ENCODE measurements around the gene SEMA6D. TPM values are rescaled to one million over a fixed set of nuclear protein-coding genes. Genes with fewer than 3 reads are reported as not detected.

Gene SEMA6D
- total RNA-seq, 6 experiments from 2014 or later = 0.74 to 4.4 (median 1.7) TPM

- H3K4me1 ChIP-seq = no peaks in the 10 kb centered on the region
Measured at GRCh38 chr15:47727676-47728075, 10.4 kb downstream of the SEMA6D start.

GRCh38 chr15:47728426-47728825 lies 11.1 kb downstream of the SEMA6D start:
- H3K9me3 ChIP-seq = no peaks in the 10 kb centered on the region
- no peaks in the 10 kb centered on the region for H3K36me3 ChIP-seq
- H3K27ac ChIP-seq = no peak overlapping the region
- H3K4me1 ChIP-seq = no peaks in the 10 kb centered on the region
- ATAC-seq (no peak), DNase-seq (no peak)
- intact Hi-C loops (cut with DNase I) = no loop called here
- no peak overlapping the region for H3K4me3 ChIP-seq
- H3K27me3 ChIP-seq = no peaks in the 10 kb centered on the region
- no peak for TF ChIP-seq POLR2A (IDR thresholded peaks at IDR 0.05)
- TF ChIP-seq, protein P1, sequence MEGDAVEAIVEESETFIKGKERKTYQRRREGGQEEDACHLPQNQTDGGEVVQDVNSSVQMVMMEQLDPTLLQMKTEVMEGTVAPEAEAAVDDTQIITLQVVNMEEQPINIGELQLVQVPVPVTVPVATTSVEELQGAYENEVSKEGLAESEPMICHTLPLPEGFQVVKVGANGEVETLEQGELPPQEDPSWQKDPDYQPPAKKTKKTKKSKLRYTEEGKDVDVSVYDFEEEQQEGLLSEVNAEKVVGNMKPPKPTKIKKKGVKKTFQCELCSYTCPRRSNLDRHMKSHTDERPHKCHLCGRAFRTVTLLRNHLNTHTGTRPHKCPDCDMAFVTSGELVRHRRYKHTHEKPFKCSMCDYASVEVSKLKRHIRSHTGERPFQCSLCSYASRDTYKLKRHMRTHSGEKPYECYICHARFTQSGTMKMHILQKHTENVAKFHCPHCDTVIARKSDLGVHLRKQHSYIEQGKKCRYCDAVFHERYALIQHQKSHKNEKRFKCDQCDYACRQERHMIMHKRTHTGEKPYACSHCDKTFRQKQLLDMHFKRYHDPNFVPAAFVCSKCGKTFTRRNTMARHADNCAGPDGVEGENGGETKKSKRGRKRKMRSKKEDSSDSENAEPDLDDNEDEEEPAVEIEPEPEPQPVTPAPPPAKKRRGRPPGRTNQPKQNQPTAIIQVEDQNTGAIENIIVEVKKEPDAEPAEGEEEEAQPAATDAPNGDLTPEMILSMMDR (IDR thresholded peaks at IDR 0.05) = no peak
- WGBS (ENCODE audit: insufficient coverage, low coverage, low lambda C conversion rate, missing lambda C conversion rate) = 62% methylated on average over 6 of the region's 6 CpGs

More at GRCh38 chr15:47727676-47728075, 10.4 kb downstream of the SEMA6D start:
- WGBS (ENCODE audit: insufficient coverage, low coverage, low lambda C conversion rate, missing lambda C conversion rate) = 47% methylated on average over 3 of the region's 5 CpGs
- intact Hi-C loops (cut with DNase I) = no loop called here
- no peaks in the 10 kb centered on the region for H3K9me3 ChIP-seq
- no peak for DNase-seq
- no peak overlapping the region for H3K4me3 ChIP-seq
- no peaks in the 10 kb centered on the region for H3K27me3 ChIP-seq
- ATAC-seq = no peak
- no peaks in the 10 kb centered on the region for H3K36me3 ChIP-seq
- no peak for TF ChIP-seq POLR2A (IDR thresholded peaks at IDR 0.05)
- TF ChIP-seq, protein P1 (IDR thresholded peaks at IDR 0.05) = no peak
- no peak overlapping the region for H3K27ac ChIP-seq

- intact Hi-C loops (cut with DNase I) = no loop called here
- WGBS (ENCODE audit: insufficient coverage, low coverage, low lambda C conversion rate, missing lambda C conversion rate) = 60% methylated on average over 6 of the region's 6 CpGs
- Histone ChIP-seq H3K4me3 (no peak overlapping the region), H3K36me3 (no peaks in the 10 kb centered on the region), H3K9me3 (no peaks in the 10 kb centered on the region), H3K27me3 (no peaks in the 10 kb centered on the region), H3K27ac (no peak overlapping the region), H3K4me1 (no peaks in the 10 kb centered on the region)
- TF ChIP-seq, protein P1 (IDR thresholded peaks at IDR 0.05) = no peak
- TF ChIP-seq POLR2A (IDR thresholded peaks at IDR 0.05) = no peak
- no peak for DNase-seq
- ATAC-seq = no peak
Measured at GRCh38 chr15:47728886-47729285, 11.6 kb downstream of the SEMA6D start.

GRCh38 chr15:47731230-47731629 lies 13.9 kb downstream of the SEMA6D start:
- intact Hi-C loops (cut with DNase I) = no loop called here
- ATAC-seq (no peak), DNase-seq (no peak)
- Histone ChIP-seq H3K27ac (no peak overlapping the region), H3K27me3 (no peaks in the 10 kb centered on the region), H3K4me3 (no peak overlapping the region), H3K36me3 (no peaks in the 10 kb centered on the region), H3K9me3 (no peaks in the 10 kb centered on the region), H3K4me1 (no peaks in the 10 kb centered on the region)
- TF ChIP-seq POLR2A (IDR thresholded peaks at IDR 0.05) = no peak
- WGBS (ENCODE audit: insufficient coverage, low coverage, low lambda C conversion rate, missing lambda C conversion rate) = 48% methylated on average over 3 of the region's 3 CpGs

GRCh38 chr15:47732248-47732647 lies 14.9 kb downstream of the SEMA6D start:
- 83% methylated on average over 1 of the region's 1 CpG for WGBS (ENCODE audit: insufficient coverage, low coverage, low lambda C conversion rate, missing lambda C conversion rate)
- H3K27ac ChIP-seq = no peak overlapping the region
- no peak overlapping the region for H3K4me3 ChIP-seq
- ATAC-seq (no peak), DNase-seq (no peak)
- intact Hi-C loops (cut with DNase I) = no loop called here
- no peaks in the 10 kb centered on the region for H3K27me3 ChIP-seq
- H3K36me3 ChIP-seq = no peaks in the 10 kb centered on the region
- no peak for TF ChIP-seq POLR2A (IDR thresholded peaks at IDR 0.05)
- TF ChIP-seq, protein P1 (IDR thresholded peaks at IDR 0.05) = no peak
- H3K4me1 ChIP-seq = no peaks in the 10 kb centered on the region
- no peaks in the 10 kb centered on the region for H3K9me3 ChIP-seq

Measured in right lobe of liver (tissue), 6 donors.